H1 (cell line): ENCODE data around the gene GSK3B. TPM values are rescaled to one million over a fixed set of nuclear protein-coding genes. Genes with fewer than 3 reads are reported as not detected.

Source experiments
- CTCF ChIA-PET: fragments of 300-600 bp; sonication (Branson Sonifier 250); formaldehyde crosslinking; loops from one replicate; lab custom pipeline; 2021; ENCODE audit not compliant: partially characterized antibody; lab: Charles Lee
- POLR2A ChIA-PET: fragments of 300-600 bp; sonication (Branson Sonifier 250); formaldehyde crosslinking; loops from one replicate; lab custom pipeline; 2021; ENCODE audit warnings: inconsistent platforms; ENCODE audit not compliant: partially characterized antibody; lab: Charles Lee
- DNase-seq, 2 experiments: peaks; one replicate each; pipeline versions ENCODE4 v3.0.0 to v3.0.0-alpha.2; 2010 to 2022; ENCODE audit warnings: low spot score in 2 of 2, low read depth in 1 of 2, mixed read lengths in 1 of 2
- FAIRE-seq: peaks from 2 replicates; lab custom pipeline; 2011; peaks lifted over from hg19 to GRCh38; lab: Jason Lieb, UNC
- H2AFZ ChIP-seq: 2 replicates; pipeline ENCODE4 v1.8.1; 2012; ENCODE audit warnings: low read length, inconsistent platforms
- H2AK5ac ChIP-seq: 2 replicates; pipeline ENCODE4 v1.6.1; 2013; ENCODE audit warnings: low read depth, low read length
- H2BK120ac ChIP-seq: replicated peaks from 2 replicates; pipeline ENCODE3; 2013; ENCODE audit warnings: low read depth, low read length, inconsistent platforms
- H2BK12ac ChIP-seq: 2 replicates; pipeline ENCODE4 v1.6.1; 2013; ENCODE audit warnings: low read depth, low read length
- H2BK15ac ChIP-seq: 2 replicates; pipeline ENCODE4 v1.6.1; 2013; ENCODE audit warnings: low read length
- H2BK20ac ChIP-seq: 2 replicates; pipeline ENCODE4 v1.6.1; 2013; ENCODE audit warnings: low read length
- H2BK5ac ChIP-seq: 2 replicates; pipeline ENCODE4 v1.6.1; 2013; ENCODE audit warnings: low read depth, low read length
- H3K14ac ChIP-seq: 2 replicates; pipeline ENCODE4 v1.6.1; 2013; ENCODE audit warnings: inconsistent platforms; ENCODE audit not compliant: insufficient read length
- H3K18ac ChIP-seq: 2 replicates; pipeline ENCODE4 v1.6.1; 2013; ENCODE audit warnings: low read length; ENCODE audit errors: extremely low read depth
- H3K23ac ChIP-seq: 2 replicates; pipeline ENCODE4 v1.6.1; 2013; ENCODE audit warnings: inconsistent platforms; ENCODE audit not compliant: insufficient read length
- H3K23me2 ChIP-seq: 2 replicates; pipeline ENCODE4 v1.6.1; 2013; ENCODE audit warnings: low read depth, low read length
- H3K27ac ChIP-seq: 2 replicates; pipeline ENCODE4 v1.6.1; 2011; ENCODE audit warnings: low read depth, low read length, inconsistent platforms
- H3K27me3 ChIP-seq, 4 experiments: replicated peaks in 1 of 4; 1 replicate in 1 of 4; 2 replicates in 3 of 4; pipeline versions ENCODE4 v1.6.1 to v1.8.1; 2011 to 2013; ENCODE audit warnings: low read length in 3 of 4, mild to moderate bottlenecking in 3 of 4, inconsistent platforms in 2 of 4, mixed read lengths in 2 of 4, moderate library complexity in 1 of 4; ENCODE audit not compliant: control insufficient read depth in 3 of 4, insufficient read depth in 3 of 4; ENCODE audit errors: extremely low read depth in 1 of 4
- H3K36me3 ChIP-seq, 4 experiments: 2 replicates each; pipeline versions ENCODE4 v1.6.1 to v1.8.1; 2011 to 2013; ENCODE audit warnings: mild to moderate bottlenecking in 4 of 4, low read length in 3 of 4, moderate library complexity in 2 of 4, control low read depth in 1 of 4, inconsistent platforms in 1 of 4; ENCODE audit not compliant: insufficient read depth in 4 of 4, control insufficient read depth in 2 of 4
- H3K4ac ChIP-seq: replicated peaks from 2 replicates; pipeline ENCODE3; 2013; ENCODE audit warnings: low read length, low read depth, mixed read lengths, inconsistent platforms; ENCODE audit not compliant: insufficient read length
- H3K4me1 ChIP-seq, 4 experiments: replicated peaks in 1 of 4; 1 replicate in 1 of 4; 2 replicates in 3 of 4; pipeline versions ENCODE4 v1.6.1 to v1.8.1; 2011 to 2013; ENCODE audit warnings: low read length in 3 of 4, inconsistent platforms in 2 of 4, mixed read lengths in 1 of 4; ENCODE audit not compliant: insufficient read depth in 4 of 4, control insufficient read depth in 3 of 4
- H3K4me2 ChIP-seq, 2 experiments: 2 replicates each; pipeline versions ENCODE4 v1.6.1 to v1.8.1; 2011 to 2013; ENCODE audit warnings: low read depth in 2 of 2, low read length in 2 of 2, control low read depth in 1 of 2, inconsistent platforms in 1 of 2, mild to moderate bottlenecking in 1 of 2; ENCODE audit not compliant: insufficient read depth in 1 of 2
- H3K4me3 ChIP-seq, 4 experiments: fragments of 200-600, 300-600 bp in 1 of 4; sonication (generic), shearing (Covaris generic), sonication (Bioruptor Twin) in 1 of 4; 2 replicates each; pipeline versions ENCODE4 v1.5.1 to v1.8.1; 2011 to 2016; ENCODE audit warnings: low read length in 4 of 4, low read depth in 3 of 4, control low read depth in 2 of 4, inconsistent platforms in 2 of 4, mild to moderate bottlenecking in 2 of 4, mixed read lengths in 1 of 4, moderate library complexity in 1 of 4; ENCODE audit not compliant: insufficient read depth in 2 of 4; ENCODE audit errors: extremely low read depth in 1 of 4
- H3K56ac ChIP-seq: replicated peaks from 2 replicates; pipeline ENCODE3; 2013; ENCODE audit warnings: low read depth, mild to moderate bottlenecking, mixed read lengths, low read length, inconsistent platforms; ENCODE audit not compliant: insufficient read length
- H3K79me1 ChIP-seq: 2 replicates; pipeline ENCODE4 v1.6.1; 2013; ENCODE audit warnings: low read depth, low read length, control low read depth
- H3K79me2 ChIP-seq, 2 experiments: 2 replicates each; pipeline versions ENCODE4 v1.6.1 to v1.8.1; 2012 to 2013; ENCODE audit warnings: low read length in 2 of 2, mild to moderate bottlenecking in 2 of 2, inconsistent platforms in 1 of 2; ENCODE audit not compliant: insufficient read depth in 2 of 2, control insufficient read depth in 1 of 2
- H3K9ac ChIP-seq, 4 experiments: replicated peaks in 1 of 4; 1 replicate in 1 of 4; 2 replicates in 3 of 4; pipeline versions ENCODE4 v1.6.1 to v1.8.1; 2011 to 2013; ENCODE audit warnings: low read depth in 3 of 4, low read length in 3 of 4, control low read depth in 2 of 4, mild to moderate bottlenecking in 2 of 4, moderate library complexity in 2 of 4, inconsistent platforms in 1 of 4; ENCODE audit errors: extremely low read depth in 1 of 4
- H3K9me3 ChIP-seq, 2 experiments: 2 replicates each; pipeline versions ENCODE4 v1.6.1 to v1.8.1; 2012 to 2013; ENCODE audit warnings: mild to moderate bottlenecking in 2 of 2, moderate library complexity in 2 of 2, control low read depth in 1 of 2, inconsistent platforms in 1 of 2, low read depth in 1 of 2, low read length in 1 of 2, mixed read lengths in 1 of 2; ENCODE audit not compliant: insufficient read depth in 2 of 2
- H4K20me1 ChIP-seq, 2 experiments: replicated peaks in 1 of 2; 2 replicates each; pipeline versions ENCODE3 to v1.8.1; 2011 to 2013; ENCODE audit warnings: inconsistent platforms in 2 of 2, low read length in 2 of 2, mild to moderate bottlenecking in 1 of 2; ENCODE audit not compliant: insufficient read depth in 2 of 2, control insufficient read depth in 1 of 2
- H4K5ac ChIP-seq: 2 replicates; pipeline ENCODE4 v1.6.1; 2013; ENCODE audit warnings: low read length, low read depth, mixed read lengths, inconsistent platforms; ENCODE audit not compliant: insufficient read length
- H4K8ac ChIP-seq: 2 replicates; pipeline ENCODE4 v1.8.0; 2013; ENCODE audit warnings: mild to moderate bottlenecking, moderate library complexity, low read length, inconsistent platforms; ENCODE audit not compliant: insufficient read depth; ENCODE audit errors: extremely low read depth
- H4K91ac ChIP-seq: replicated peaks from 2 replicates; pipeline ENCODE3; 2013; ENCODE audit warnings: low read length, mixed read lengths, inconsistent platforms; ENCODE audit not compliant: insufficient read length
- CBX5 ChIP-seq: fragments of 300-800, 300-1000 bp; sonication (generic); IDR thresholded peaks from 2 replicates; pipeline ENCODE4 v1.7.1; 2016; ENCODE audit warnings: antibody characterized with exemption, low read length, low read depth
- CHD1 ChIP-seq: IDR thresholded peaks from 2 replicates; pipeline ENCODE4 v1.6.1; 2012; ENCODE audit warnings: low read depth, low read length, improper control_type of control experiment
- KDM1A ChIP-seq: fragments of 200-600, 300-600 bp; sonication (generic); IDR thresholded peaks from 2 replicates; pipeline ENCODE4 v1.7.1; 2016; ENCODE audit warnings: mild to moderate bottlenecking, low read length, borderline replicate concordance
- POU5F1 ChIP-seq: IDR thresholded peaks from 2 replicates; pipeline ENCODE4 v1.6.1; 2011; ENCODE audit warnings: low read depth, mild to moderate bottlenecking, low read length, moderate library complexity
- SAP30 ChIP-seq: fragments of 300-600 bp; sonication (generic); IDR thresholded peaks from 2 replicates; pipeline ENCODE4 v1.7.1; 2012; ENCODE audit warnings: low read length, moderate library complexity, mild to moderate bottlenecking, inconsistent platforms; ENCODE audit not compliant: insufficient read depth, insufficient replicate concordance
- SUZ12 ChIP-seq: fragments of 200-600 bp; sonication (generic); IDR thresholded peaks from 2 replicates; pipeline ENCODE4 v1.6.1; 2012; ENCODE audit warnings: mild to moderate bottlenecking, inconsistent platforms, low read length, moderate library complexity, mixed read lengths
- TAF1 ChIP-seq: IDR thresholded peaks from 2 replicates; pipeline ENCODE4 v1.6.1; 2011; ENCODE audit warnings: mild to moderate bottlenecking, low read depth, low read length
- WGBS, 2 experiments: shearing (Covaris generic) in 1 of 2; methylation state at CpG; one replicate each; pipeline versions ENCODE4 v1.1.6 to v1.1.7; 2013 to 2015; ENCODE audit warnings: low lambda C conversion rate in 2 of 2, mixed read lengths in 2 of 2, inconsistent platforms in 1 of 2, low coverage in 1 of 2, missing lambda C conversion rate in 1 of 2; ENCODE audit not compliant: insufficient replicate concordance in 2 of 2, insufficient coverage in 1 of 2, insufficient read length in 1 of 2; ENCODE audit errors: extremely low coverage in 1 of 2, missing lambda C conversion rate in 1 of 2; 5-methylcytosine and 5-hydroxymethylcytosine counted together
- polyA plus RNA-seq, 7 experiments: library from polyadenylated mRNA; depleted of rRNA in 3 of 7; stranded (reverse) in 5 of 7; unstranded in 2 of 7; fragments of >200 nt in 5 of 7; fragments of 200-250 nt in 2 of 7; gene quantifications; 1 replicate in 5 of 7; 2 replicates in 1 of 7; 4 replicates in 1 of 7; pipeline versions ENCODE4 v1.2.1 to v1.2.3, GENCODE V29; 2011 to 2013; ENCODE audit warnings: missing spikeins in 2 of 7, mixed read lengths in 2 of 7
- total RNA-seq: library from RNA; stranded (reverse); fragmentation: NEBNext Ultra II Directional; extraction: Animal tissue kit (Norgen Biotek cat#: 25700); gene quantifications from 2 replicates; pipeline ENCODE4 v1.2.1, GENCODE V29; 2021
- TF ChIP-seq, protein P1 (sequence below): IDR thresholded peaks from 2 replicates; pipeline ENCODE4 v1.6.1; 2011; ENCODE audit warnings: low read depth, mild to moderate bottlenecking, low read length; ENCODE audit not compliant: insufficient read depth
- TF ChIP-seq, protein P2 (sequence below): IDR thresholded peaks from 2 replicates; pipeline ENCODE4 v1.6.1; 2012; ENCODE audit warnings: inconsistent platforms
- TF ChIP-seq, protein P3 (sequence below), 3 experiments: IDR thresholded peaks; 1 replicate in 2 of 3; 2 replicates in 1 of 3; pipeline versions ENCODE4 v1.5.1 to v1.6.1; 2011; ENCODE audit warnings: low read length in 3 of 3, mild to moderate bottlenecking in 3 of 3, inconsistent platforms in 2 of 3, low read depth in 1 of 3, moderate library complexity in 1 of 3; ENCODE audit not compliant: insufficient read depth in 1 of 3; ENCODE audit errors: control extremely low read depth in 1 of 3

The GSK3B gene
- total and polyA plus RNA-seq, 2 of the 8 experiments (the other 6 are each of a cell fraction or from before 2014, with no cell fraction given) = 24.2 to 50.7 TPM

DNA sequence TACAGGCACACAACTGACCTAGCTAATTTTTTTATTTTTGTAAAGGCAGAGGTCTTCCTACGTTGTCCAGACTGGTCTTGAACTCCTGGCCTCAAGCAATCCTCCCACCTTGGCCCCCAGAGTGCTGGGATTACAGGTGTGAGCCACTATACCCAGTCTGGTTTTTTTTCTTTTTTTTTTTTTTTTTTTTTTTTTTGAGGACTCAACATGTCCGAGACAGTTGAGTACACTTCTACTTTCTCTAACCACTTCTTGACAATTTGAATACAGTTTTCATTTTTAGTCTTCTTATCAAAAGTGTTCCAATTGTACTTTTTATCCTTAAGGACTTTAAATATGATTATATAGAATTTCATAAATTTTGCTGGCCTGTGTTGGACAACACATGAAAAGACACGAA lies 7.4 kb upstream of the GSK3B start:
- H2BK15ac ChIP-seq = no peak overlapping the region
- no peak overlapping the region for H3K4me3 ChIP-seq
- H3K4ac ChIP-seq = no peak overlapping the region
- H3K23me2 ChIP-seq = no peaks in the 10 kb centered on the region
- H3K9me3 ChIP-seq = no peaks in the 10 kb centered on the region
- POLR2A ChIA-PET = interaction anchor here (1.6 to 1.8 kb wide), 2 partner anchors 11 to 37 kb away, joined by 3 to 8 read pairs; no protein-coding TSS in a partner anchor
- H2AK5ac ChIP-seq = no peak overlapping the region
- H4K5ac ChIP-seq = no peak overlapping the region
- H3K9ac ChIP-seq = no peak overlapping the region
- no peak overlapping the region for H2BK5ac ChIP-seq
- peaks cover 0 to 19% (median 0%) of the 10 kb centered on the region in 4 experiments; a peak in 2 of 8 replicates for H3K36me3 ChIP-seq
- H4K8ac ChIP-seq = no peak overlapping the region
- no peak overlapping the region for H2BK120ac ChIP-seq
- no peak overlapping the region for H3K4me2 ChIP-seq
- no peak overlapping the region for H2AFZ ChIP-seq
- no peak overlapping the region for H4K91ac ChIP-seq
- no peaks in the 10 kb centered on the region for H4K20me1 ChIP-seq
- H3K79me1 ChIP-seq = no peaks in the 10 kb centered on the region; the same call in 1 of the 2 replicates
- no peak overlapping the region for H3K23ac ChIP-seq
- no peak overlapping the region for H3K14ac ChIP-seq
- no peak overlapping the region for H3K27ac ChIP-seq
- DNase-seq (no peak), FAIRE-seq (no peak)
- no peak overlapping the region for H2BK20ac ChIP-seq
- H3K79me2 ChIP-seq = peaks cover 0 to 36% of the 10 kb centered on the region in 2 experiments; a peak in 2 of 4 replicates
- CTCF ChIA-PET = interaction anchor here (1.8 kb wide), 1 partner anchor 10 kb away, joined by 7 read pairs; no protein-coding TSS in a partner anchor
- H2BK12ac ChIP-seq = no peak overlapping the region
- no peaks in the 10 kb centered on the region for H3K27me3 ChIP-seq
- WGBS, 2 experiments = 71% methylated on average over 3 of the region's 3 CpGs; no CpG with 5 or more reads in 1 of the 2 experiments
- H3K4me1 ChIP-seq = no peaks in the 10 kb centered on the region
- no peak overlapping the region for H3K56ac ChIP-seq
- no peak overlapping the region for H3K18ac ChIP-seq
- no peak for TF ChIP-seq POU5F1
- TF ChIP-seq, protein P1, sequence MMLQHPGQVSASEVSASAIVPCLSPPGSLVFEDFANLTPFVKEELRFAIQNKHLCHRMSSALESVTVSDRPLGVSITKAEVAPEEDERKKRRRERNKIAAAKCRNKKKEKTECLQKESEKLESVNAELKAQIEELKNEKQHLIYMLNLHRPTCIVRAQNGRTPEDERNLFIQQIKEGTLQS = no peak
- TF ChIP-seq SAP30 = no peak
- TF ChIP-seq CHD1 = no peak
- TF ChIP-seq SUZ12 = no peak
- no peak for TF ChIP-seq TAF1
- TF ChIP-seq, protein P2, sequence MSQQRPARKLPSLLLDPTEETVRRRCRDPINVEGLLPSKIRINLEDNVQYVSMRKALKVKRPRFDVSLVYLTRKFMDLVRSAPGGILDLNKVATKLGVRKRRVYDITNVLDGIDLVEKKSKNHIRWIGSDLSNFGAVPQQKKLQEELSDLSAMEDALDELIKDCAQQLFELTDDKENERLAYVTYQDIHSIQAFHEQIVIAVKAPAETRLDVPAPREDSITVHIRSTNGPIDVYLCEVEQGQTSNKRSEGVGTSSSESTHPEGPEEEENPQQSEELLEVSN = no peak
- TF ChIP-seq CBX5 = no peak
- no peak for TF ChIP-seq KDM1A
- TF ChIP-seq, protein P3, sequence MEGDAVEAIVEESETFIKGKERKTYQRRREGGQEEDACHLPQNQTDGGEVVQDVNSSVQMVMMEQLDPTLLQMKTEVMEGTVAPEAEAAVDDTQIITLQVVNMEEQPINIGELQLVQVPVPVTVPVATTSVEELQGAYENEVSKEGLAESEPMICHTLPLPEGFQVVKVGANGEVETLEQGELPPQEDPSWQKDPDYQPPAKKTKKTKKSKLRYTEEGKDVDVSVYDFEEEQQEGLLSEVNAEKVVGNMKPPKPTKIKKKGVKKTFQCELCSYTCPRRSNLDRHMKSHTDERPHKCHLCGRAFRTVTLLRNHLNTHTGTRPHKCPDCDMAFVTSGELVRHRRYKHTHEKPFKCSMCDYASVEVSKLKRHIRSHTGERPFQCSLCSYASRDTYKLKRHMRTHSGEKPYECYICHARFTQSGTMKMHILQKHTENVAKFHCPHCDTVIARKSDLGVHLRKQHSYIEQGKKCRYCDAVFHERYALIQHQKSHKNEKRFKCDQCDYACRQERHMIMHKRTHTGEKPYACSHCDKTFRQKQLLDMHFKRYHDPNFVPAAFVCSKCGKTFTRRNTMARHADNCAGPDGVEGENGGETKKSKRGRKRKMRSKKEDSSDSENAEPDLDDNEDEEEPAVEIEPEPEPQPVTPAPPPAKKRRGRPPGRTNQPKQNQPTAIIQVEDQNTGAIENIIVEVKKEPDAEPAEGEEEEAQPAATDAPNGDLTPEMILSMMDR (IDR thresholded peaks at IDR 0.05; ENCODE audit: control extremely low read depth in 1 of 3, insufficient read depth in 1 of 3, low read depth in 1 of 3, low read length in 3 of 3) = no peak
